GM12892 (cell line): ENCODE results near the gene SNORC.

ENCODE experiments used
- POLR2A ChIP-seq: IDR thresholded peaks from 2 replicates; pipeline ENCODE4 v1.6.1; 2011; ENCODE audit warnings: low read depth, low read length, control low read depth
- TAF1 ChIP-seq: IDR thresholded peaks from 2 replicates; pipeline ENCODE4 v1.6.1; 2011; ENCODE audit warnings: low read depth, mild to moderate bottlenecking, control low read depth, low read length, borderline replicate concordance

- TF ChIP-seq POLR2A (no peak), TAF1 (no peak)
Measured at GRCh38 chr2:232884549-232885263, 14.6 kb downstream of the SNORC start.
